DOHH2 (cell line): Measurements from ENCODE around the gene PUS7.
"Not testable (repeated sequence)": the region's sequence is repeated elsewhere in the genome, so short reads cannot be mapped to it uniquely, and the experiment has no call there.

Experiments used
- H3F3A ChIP-seq: fragments of 200-600 bp; sonication (generic), shearing (Covaris generic); 2 replicates; pipeline ENCODE4 v1.6.0; 2016; ENCODE audit warnings: antibody characterized with exemption, mild to moderate bottlenecking; ENCODE audit not compliant: control insufficient read depth, insufficient read depth
- H3K27ac ChIP-seq: fragments of 200-600 bp; sonication (generic); 2 replicates; pipeline ENCODE4 v1.5.1; 2014; ENCODE audit warnings: low read depth, mild to moderate bottlenecking, low read length, moderate library complexity
- H3K27me3 ChIP-seq: fragments of 200-600 bp; sonication (generic); 2 replicates; pipeline ENCODE4 v1.6.1; 2014; ENCODE audit warnings: mild to moderate bottlenecking, low read length, mixed read lengths; ENCODE audit not compliant: control insufficient read depth
- H3K36me3 ChIP-seq: fragments of 200-600 bp; sonication (generic); 2 replicates; pipeline ENCODE4 v1.6.1; 2014; ENCODE audit warnings: mild to moderate bottlenecking, low read length, moderate library complexity, mixed read lengths; ENCODE audit not compliant: control insufficient read depth
- H3K4me1 ChIP-seq: fragments of 200-600 bp; sonication (generic); 2 replicates; pipeline ENCODE4 v1.6.1; 2014; ENCODE audit warnings: mild to moderate bottlenecking, low read length, mixed read lengths; ENCODE audit not compliant: control insufficient read depth
- H3K4me2 ChIP-seq: fragments of 200-600 bp; sonication (generic); 2 replicates; pipeline ENCODE4 v1.6.0; 2014; ENCODE audit warnings: mild to moderate bottlenecking, low read length, moderate library complexity
- H3K4me3 ChIP-seq: fragments of 200-600 bp; sonication (generic); 2 replicates; pipeline ENCODE4 v1.5.1; 2014; ENCODE audit warnings: mild to moderate bottlenecking, low read length, mixed read lengths
- H3K79me2 ChIP-seq: fragments of 200-600 bp; sonication (generic); 2 replicates; pipeline ENCODE4 v1.6.1; 2014; ENCODE audit warnings: mild to moderate bottlenecking, low read length, mixed read lengths; ENCODE audit not compliant: control insufficient read depth
- H3K9me2 ChIP-seq: fragments of 200-600 bp; sonication (generic); replicated peaks from 2 replicates; pipeline ENCODE4 v1.6.1; 2014; ENCODE audit warnings: mild to moderate bottlenecking, low read length, mixed read lengths; ENCODE audit not compliant: control insufficient read depth
- H3K9me3 ChIP-seq: fragments of 200-600 bp; sonication (generic); 2 replicates; pipeline ENCODE4 v1.6.1; 2014; ENCODE audit warnings: antibody characterized with exemption, low read length, mixed read lengths; ENCODE audit not compliant: control insufficient read depth, insufficient read depth
- H4K20me1 ChIP-seq: fragments of 200-600 bp; sonication (generic); 2 replicates; pipeline ENCODE4 v1.6.0; 2014; ENCODE audit warnings: low read depth, mild to moderate bottlenecking, antibody characterized with exemption, low read length, moderate library complexity; ENCODE audit not compliant: control insufficient read depth, insufficient read depth
- EZH2phosphoT487 ChIP-seq: fragments of 200-600 bp; sonication (generic); IDR thresholded peaks from 2 replicates; pipeline ENCODE4 v1.6.1; 2017; ENCODE audit warnings: borderline replicate concordance, mild to moderate bottlenecking, antibody characterized with exemption, low read length, moderate library complexity, mixed read lengths
- TF ChIP-seq, protein P1 (sequence below): fragments of 200-600 bp; sonication (generic); IDR thresholded peaks from one replicate; pipeline ENCODE4 v1.5.1; 2014; ENCODE audit warnings: antibody characterized with exemption, mild to moderate bottlenecking, low read depth, low read length; ENCODE audit not compliant: poor library complexity, severe bottlenecking

Gene PUS7

DNA sequence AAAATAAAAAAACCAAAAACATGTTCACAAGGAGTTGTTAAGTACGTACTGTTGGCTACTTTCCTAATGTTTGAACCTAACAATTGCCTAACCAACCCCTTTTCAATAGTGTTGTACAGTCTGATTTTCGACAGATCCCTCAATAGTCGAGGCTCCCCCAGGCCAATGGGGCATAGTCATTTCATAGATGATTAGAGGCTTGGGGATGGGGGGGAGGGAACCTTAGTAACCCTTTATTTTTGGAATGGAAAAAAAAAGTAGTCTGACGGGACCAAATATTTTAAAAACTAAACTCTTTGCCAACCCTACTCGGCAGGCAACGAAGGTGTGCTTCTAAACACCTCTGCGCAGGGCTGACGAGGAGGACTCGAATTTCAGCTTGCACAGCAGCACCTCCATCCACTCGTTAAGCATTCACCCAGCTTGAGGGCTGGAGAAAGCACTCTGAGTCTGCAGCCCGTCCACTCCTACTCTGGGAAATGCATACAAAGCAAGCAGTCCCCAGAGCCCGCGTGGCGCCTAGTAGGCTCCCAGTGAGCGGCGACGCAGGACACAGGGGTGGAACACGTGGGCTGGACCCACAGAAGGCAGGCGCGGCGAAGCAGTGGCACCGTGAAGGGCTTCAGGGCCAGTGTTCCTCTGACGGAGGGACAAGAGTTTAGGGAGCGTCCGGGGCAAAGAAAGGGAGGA lies 899 bp downstream of the PUS7 start:
- Histone ChIP-seq H3K27ac (peak overlapping the region; percentile 33; the same call in 1 of the 2 replicates), H3K4me2 (peak overlapping the region; percentile 73), H4K20me1 (peaks cover 9% of the 10 kb centered on the region; the same call in 1 of the 2 replicates), H3K36me3 (peaks cover 31% of the 10 kb centered on the region), H3F3A (peaks cover 1% of the 10 kb centered on the region; the same call in 1 of the 2 replicates), H3K9me3 (no peaks in the 10 kb centered on the region), H3K9me2 (no peaks in the 10 kb centered on the region), H3K27me3 (no peaks in the 10 kb centered on the region), H3K4me3 (peak overlapping the region; percentile 92), H3K4me1 (peaks cover 38% of the 10 kb centered on the region), H3K79me2 (peaks cover 59% of the 10 kb centered on the region)
- no peak for TF ChIP-seq EZH2phosphoT487
- TF ChIP-seq, protein P1, sequence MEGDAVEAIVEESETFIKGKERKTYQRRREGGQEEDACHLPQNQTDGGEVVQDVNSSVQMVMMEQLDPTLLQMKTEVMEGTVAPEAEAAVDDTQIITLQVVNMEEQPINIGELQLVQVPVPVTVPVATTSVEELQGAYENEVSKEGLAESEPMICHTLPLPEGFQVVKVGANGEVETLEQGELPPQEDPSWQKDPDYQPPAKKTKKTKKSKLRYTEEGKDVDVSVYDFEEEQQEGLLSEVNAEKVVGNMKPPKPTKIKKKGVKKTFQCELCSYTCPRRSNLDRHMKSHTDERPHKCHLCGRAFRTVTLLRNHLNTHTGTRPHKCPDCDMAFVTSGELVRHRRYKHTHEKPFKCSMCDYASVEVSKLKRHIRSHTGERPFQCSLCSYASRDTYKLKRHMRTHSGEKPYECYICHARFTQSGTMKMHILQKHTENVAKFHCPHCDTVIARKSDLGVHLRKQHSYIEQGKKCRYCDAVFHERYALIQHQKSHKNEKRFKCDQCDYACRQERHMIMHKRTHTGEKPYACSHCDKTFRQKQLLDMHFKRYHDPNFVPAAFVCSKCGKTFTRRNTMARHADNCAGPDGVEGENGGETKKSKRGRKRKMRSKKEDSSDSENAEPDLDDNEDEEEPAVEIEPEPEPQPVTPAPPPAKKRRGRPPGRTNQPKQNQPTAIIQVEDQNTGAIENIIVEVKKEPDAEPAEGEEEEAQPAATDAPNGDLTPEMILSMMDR: no peak

DNA sequence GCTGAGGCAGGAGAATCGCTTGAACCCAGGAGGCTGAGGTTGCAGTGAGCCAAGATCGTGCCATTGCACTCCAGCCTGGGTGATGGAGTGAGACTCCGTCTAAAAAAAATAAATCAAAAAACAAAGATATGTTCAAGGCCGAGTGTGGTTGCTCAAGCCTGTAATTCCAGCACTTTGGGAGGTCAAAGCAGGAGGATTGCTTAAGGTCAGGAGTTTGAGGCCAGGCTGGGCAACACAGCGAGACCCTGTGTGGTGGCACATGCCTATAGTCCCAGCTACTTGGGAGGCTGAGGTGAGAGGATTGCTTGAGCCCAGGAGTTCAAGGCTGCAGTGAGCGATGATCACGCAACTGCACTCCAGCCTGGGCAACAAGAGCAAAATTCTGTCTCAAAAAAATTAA lies 1.5 kb downstream of the PUS7 start:
- Histone ChIP-seq H3K4me1 (peaks cover 38% of the 10 kb centered on the region), H3K79me2 (peaks cover 63% of the 10 kb centered on the region), H3K4me2 (peak overlapping the region; percentile 73), H3K36me3 (peaks cover 31% of the 10 kb centered on the region), H3K4me3 (peak overlapping the region; percentile 92)
- H3K27ac ChIP-seq, H4K20me1 ChIP-seq, H3F3A ChIP-seq, H3K9me3 ChIP-seq, H3K27me3 ChIP-seq, H3K9me2 ChIP-seq: not testable (repeated sequence)

DNA sequence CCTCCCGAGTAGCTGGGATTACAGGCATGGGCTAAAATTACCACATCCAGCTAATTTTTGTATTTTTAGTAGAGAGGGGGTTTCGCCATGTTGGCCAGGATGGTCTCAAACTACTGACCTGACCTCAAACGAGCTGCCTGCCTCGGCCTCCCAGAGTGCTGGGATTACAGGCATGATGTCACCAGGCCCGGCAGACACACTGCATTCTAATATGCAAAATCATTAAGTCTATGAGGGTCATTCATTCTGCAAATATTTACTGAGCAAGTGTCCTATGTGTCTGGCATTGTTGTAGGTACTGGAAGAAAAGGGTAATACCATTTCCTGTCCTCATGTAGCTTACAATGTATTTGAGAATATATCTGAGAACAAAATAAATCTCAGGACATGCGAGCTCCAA lies 2.7 kb downstream of the PUS7 start:
- H3K4me3 ChIP-seq: peak overlapping the region; percentile 29
- H3K4me2 ChIP-seq: peak overlapping the region; percentile 20; the same call in 1 of the 2 replicates
- H4K20me1 ChIP-seq: peaks cover 9% of the 10 kb centered on the region; the same call in 1 of the 2 replicates
- no peaks in the 10 kb centered on the region for H3K27me3 ChIP-seq
- peaks cover 76% of the 10 kb centered on the region for H3K79me2 ChIP-seq
- TF ChIP-seq, protein P1: no peak
- no peak for TF ChIP-seq EZH2phosphoT487
- no peaks in the 10 kb centered on the region for H3K9me3 ChIP-seq
- 0 out of 2 replicates have a peak, but pooled peaks cover 5% of the 10 kb centered on the region for H3F3A ChIP-seq
- H3K27ac ChIP-seq: no peak overlapping the region
- H3K9me2 ChIP-seq: no peaks in the 10 kb centered on the region
- H3K4me1 ChIP-seq: peaks cover 28% of the 10 kb centered on the region
- peaks cover 36% of the 10 kb centered on the region for H3K36me3 ChIP-seq

DNA sequence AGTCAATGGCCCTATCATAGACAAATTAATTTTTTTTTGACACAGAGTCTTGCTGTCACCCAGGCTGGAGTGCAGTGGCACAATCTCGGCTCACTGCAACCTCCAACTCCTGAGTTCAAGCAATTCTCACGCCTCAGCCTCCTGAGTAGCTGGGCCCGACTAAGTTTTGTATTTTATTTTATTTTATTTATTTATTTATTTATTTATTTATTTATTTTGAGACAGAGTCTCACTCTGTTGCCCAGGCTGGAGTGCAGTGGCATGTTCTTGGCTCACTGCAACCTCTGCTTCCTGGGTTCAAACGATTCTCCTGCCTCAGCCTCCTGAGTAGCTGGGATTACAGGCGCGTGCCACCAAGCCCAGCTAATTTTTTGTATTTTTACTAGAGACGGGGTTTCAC lies 6.5 kb downstream of the PUS7 start:
- not testable (repeated sequence) for H3K27me3 ChIP-seq, H3K9me3 ChIP-seq, H3K9me2 ChIP-seq, H3K27ac ChIP-seq, H3K4me2 ChIP-seq, H3F3A ChIP-seq, H4K20me1 ChIP-seq, H3K4me3 ChIP-seq
- Histone ChIP-seq H3K79me2 (peaks cover 94% of the 10 kb centered on the region), H3K36me3 (peaks cover 50% of the 10 kb centered on the region), H3K4me1 (peaks cover 11% of the 10 kb centered on the region)
